Activated CD4-positive, CD25-positive, alpha-beta regulatory T cell treated with anti-CD3 and anti-CD28 coated beads, Interleukin-2, amount 50 U/mL, for 24 hours (primary cell): ENCODE data around the gene CDIPT.

ENCODE experiments used
- ATAC-seq, 2 donors: fragments of 150-1000 bp; cut with Tn5 transposase; one replicate each; pipeline ENCODE4 v1.10.0; 2021; ENCODE audit warnings: mild to moderate bottlenecking in 1 of 2, moderate library complexity in 1 of 2

The CDIPT gene

GRCh38 chr16:29809031-29809747 is 53.8 kb downstream of the CDIPT start:
- ATAC-seq = no peak
